Glomerular visceral epithelial cell (primary cell): Measurements from ENCODE around the gene COL20A1.

ENCODE experiments used
- DNase-seq: peaks from one replicate; pipeline ENCODE4 v3.0.0-alpha.2; 2016; ENCODE audit errors: extremely low spot score

COL20A1 gene

GRCh38 chr20:63347950-63348827, 55.2 kb downstream of the COL20A1 start:
- DNase-seq, result no peak

DNA sequence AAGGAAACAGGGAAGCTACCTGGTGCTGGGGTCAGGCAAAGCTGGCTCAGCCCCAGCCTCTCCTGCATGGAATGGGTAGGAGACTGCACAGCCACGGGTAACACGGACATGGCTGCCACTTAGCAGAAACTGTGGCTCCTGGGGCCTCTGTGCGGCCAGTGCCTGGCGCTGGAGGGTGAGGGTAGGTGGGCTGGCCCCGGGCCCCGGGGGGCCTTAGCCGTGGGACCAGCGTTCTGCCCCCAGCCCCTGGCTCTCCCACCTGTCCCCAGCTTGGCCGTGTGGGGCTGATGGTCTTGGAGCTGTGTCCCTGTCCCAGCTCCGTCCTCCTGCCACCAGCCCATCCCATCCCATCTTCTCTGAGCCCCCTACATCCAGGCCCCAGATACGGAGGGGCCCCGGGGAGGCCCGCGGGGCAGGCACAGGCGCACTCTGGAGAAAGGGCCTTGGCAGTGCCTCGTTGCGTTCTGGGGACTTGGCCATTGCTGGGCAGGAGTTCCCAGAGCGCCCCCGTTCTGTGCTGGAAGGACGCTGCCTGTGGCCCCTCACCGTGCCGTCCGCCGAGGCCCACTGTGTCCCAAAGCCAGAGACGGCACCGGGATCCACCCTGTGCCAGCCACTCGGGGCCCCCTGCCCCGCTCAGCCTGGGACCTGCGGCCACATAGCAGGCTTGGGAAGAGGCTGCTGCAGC, 56.0 kb downstream of the COL20A1 start:
- no peak for DNase-seq

DNA sequence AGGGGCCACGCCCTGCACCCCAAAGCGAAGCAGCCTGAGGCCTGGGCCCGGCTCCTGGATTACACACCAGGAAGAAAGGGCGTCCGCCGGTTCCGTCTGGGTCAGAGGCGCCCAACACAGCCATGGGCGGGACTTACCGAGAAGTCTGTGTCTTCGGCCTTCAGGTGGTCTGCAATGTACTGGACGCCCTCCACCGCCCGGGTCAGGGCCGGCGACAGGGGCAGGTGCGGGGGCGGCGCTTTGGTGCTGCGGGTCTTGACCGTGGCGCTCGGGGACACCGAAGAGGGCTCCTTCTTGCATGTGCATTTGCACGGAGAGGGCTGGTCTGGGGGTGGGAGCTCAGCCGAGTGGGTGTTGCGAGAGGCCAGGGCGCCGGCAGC, 56.5 kb downstream of the COL20A1 start:
- DNase-seq, result no peak

DNA sequence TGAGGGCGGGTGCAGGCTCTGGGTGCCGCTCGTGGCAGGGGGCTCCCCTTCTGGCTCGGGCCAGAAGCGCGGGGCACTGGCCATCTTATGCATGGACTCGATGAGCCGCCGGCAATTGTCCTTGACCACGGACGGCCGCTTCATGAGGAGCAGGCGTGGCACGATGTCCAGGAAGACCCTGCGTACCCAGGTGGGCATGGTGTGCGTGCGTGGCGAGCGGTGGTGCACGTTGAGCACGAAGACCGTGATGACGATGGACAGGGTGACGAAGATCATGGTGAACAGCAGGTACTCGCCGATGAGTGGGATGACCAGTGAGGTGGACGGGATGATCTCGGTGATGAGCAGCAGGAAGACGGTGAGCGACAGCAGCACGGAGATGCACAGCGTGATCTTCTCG, 57.2 kb downstream of the COL20A1 start:
- DNase-seq, result no peak

GRCh38 chr20:63350597-63351325, 57.8 kb downstream of the COL20A1 start:
- DNase-seq, result no peak

DNA sequence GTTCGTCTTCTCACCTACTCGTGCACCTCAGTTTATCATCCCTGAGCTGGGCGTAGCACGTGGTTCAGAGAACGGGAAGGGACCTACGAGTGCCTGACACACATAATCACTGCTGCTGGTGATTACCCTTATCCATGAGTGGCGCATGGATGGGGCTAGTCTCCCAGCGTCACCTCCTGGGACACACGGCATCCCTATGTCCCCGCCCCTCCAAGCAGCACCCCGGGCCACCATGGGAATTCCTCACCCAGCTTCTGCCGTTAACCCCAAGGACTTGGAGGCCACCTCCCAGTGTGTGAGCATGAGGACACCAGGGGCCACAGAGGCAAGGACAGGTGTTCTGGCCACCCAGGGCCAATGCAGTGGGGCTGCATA, 58.3 kb downstream of the COL20A1 start:
- no peak for DNase-seq

- DNase-seq, result no peak
Measured at GRCh38 chr20:63351811-63352591, 59.0 kb downstream of the COL20A1 start.

- no peak for DNase-seq
Measured at GRCh38 chr20:63352811-63353221, 59.8 kb downstream of the COL20A1 start.

DNA sequence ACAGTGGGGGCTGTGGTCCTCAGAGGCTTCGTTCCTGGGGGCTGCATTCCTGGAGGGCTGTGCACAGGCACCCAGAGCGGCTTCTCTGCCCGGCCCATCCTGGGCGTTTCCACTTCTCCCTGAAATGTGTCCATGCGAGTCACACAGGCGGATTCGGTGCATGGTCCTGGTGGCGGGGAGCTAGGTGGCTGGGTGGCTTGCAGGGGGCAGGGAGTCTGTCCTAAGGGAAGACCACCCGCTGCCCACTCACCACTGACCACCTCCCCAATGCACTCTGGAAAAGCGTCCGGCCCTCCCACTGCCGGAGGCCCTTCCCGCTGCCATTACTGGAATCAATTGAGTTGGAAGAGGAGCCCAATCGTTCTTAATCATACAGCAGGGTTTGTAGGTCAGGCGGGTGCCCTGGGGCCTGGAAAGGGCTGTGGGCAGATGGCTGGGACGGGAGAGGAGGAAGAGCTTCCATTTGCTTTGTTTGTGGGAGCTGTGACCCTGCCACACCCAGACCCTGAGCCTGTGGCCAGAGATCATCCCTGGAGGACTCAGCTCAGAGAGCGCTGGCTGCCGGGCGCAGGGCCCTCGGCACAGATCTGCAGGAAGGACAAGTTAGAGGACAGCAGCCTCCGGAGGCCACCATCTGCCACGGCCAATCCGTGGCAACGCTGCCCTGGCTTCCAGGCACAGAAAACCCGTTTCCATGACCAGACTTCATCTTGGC, 61.8 kb downstream of the COL20A1 start:
- no peak for DNase-seq

DNA sequence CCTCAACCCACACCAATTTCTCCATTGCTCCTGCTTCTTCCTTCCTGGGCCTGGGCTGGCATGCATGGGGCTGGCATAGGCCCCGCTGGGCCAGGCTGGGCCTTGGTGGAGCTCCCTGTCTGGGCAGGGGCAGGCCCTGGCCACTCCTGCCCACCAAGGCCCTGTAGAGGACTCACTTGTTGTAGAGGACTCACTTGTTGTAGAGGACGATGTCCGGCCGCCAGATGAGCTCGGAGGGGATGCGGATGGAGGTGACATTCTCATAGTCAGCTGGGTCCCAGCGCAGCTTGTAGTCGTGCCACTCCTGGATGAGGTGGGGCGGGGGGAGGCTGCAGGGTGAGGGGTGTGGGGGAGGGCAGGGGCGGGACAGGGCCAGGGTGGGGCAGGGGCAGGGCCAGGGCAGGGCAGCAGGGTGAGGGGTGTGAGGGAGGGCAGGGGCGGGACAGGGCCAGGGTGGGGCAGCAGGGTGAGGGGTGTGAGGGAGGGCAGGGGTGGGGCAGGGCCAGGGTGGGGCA, 62.9 kb downstream of the COL20A1 start:
- no peak for DNase-seq

GRCh38 chr20:63356511-63356910, 63.5 kb downstream of the COL20A1 start:
- DNase-seq, result no peak

GRCh38 chr20:63356931-63357879, 64.2 kb downstream of the COL20A1 start:
- no peak for DNase-seq

- no peak for DNase-seq
Measured at GRCh38 chr20:63357921-63358905, 65.2 kb downstream of the COL20A1 start.

DNA sequence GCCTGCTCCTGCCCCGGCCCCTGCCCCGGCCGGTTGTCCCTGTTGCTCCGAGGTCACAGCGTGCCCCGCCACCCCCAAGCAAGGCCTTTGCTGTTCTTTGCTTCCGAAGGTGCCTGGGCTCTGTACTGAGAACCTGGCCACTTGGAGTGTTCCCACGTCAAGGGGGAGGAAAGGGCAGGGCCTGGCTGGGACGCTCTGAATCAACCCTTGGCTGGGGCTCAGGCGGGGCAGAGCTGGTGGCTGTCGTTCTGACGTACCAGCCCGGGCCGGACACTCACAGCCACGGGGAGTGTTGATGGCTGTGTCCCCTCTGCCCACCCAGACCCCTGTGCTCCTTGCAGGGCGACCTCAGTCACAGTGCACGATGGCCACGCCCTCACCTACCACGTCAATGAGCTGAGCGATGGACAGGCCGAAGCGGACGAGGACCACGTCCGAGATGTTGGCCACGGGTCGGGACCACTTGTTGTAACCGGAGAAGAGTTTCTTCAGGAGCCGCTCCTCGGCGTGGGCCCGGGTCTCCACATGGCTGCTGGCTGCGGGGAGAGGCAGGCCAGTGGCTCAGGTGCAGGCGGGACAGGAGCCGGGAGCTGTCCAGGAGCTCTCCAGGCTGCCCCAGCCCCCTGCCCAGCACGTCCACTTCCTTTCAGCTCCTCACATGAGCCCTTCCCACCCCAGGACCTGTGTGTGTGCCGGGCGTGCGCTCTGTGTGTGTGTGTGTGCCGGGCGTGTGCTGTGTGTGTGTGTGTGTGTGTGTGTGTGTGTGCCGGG, 66.4 kb downstream of the COL20A1 start:
- DNase-seq, result no peak

DNA sequence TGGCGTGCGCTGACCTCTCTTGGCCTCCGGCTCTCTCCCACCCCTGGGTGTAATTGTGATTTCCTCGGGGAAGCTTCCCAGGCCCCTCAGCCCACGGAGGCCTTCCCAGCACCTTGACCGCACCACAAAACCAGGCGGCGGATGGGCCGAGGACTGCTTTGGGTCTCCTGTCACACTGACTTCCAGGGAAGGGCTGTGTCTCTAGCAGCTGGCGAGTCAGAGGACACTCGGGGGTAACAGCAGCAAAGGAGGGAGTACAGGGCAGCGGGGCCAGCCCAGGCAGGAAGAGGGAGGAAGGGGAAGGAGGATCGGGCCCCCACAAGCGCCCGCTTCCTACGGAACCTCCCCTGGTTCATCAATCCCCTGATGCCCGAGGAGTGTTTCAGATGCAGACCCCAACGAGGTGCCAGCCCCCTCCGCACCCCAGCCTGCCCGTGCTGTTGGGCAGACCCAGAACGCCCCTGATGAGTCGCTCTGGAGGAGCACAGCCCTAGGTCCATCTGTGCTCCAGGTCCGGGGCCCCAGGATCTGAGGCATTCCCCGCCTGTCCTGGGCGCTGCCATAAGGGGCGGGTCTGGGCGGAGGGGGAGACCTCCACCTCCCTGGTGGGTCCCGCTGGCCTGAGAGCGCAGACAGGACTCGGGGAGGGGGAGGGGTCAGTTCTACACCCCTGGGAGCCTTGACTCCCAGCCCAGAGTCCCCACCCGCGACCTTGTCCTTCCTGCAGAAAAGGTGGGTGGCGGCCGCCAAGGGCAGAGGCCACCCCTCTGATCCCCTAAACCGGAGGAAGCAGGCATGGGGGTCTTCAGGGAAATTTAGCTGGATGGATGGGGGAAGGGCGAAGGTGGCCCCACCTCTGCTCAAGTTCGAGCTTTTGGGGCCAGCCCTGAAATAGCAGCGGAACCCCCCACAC, 67.2 kb downstream of the COL20A1 start:
- DNase-seq, result no peak

DNA sequence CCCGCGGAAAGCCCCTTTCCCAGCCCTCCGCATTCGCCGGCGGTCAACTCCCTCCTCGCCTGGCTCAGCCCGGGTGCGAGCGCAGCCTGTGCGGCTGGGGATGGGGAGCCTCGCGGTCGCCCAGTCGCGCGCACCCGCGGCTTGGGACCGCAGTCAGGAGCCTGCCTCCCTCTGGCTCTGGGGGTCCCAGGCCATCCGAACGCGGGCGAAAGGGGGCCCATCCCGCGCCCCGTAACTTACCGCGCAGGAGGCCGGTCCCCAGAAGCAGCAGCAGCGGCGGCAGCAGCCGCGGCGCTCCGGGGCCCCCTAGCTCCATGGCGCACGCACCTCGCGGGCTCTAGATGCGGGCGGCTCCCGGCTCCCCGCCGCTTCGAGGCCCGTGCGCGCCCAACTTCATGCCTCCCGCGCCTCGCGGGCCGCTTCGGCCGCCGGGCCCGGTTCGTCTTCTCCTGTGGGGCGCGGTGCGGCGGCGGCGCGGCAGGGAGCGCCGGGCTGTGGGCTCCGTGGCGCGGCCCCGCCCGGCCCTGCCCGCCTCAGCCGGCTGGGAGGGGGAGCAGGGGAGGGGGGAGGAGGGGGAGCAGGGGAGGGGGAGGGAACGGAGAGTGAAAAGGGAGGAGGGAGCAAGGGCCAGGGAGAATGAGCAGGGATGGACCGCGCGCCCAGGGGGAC, 68.0 kb downstream of the COL20A1 start, which contains the start of gene CHRNA4:
TSS of gene CHRNA4 (minus strand) at position 500 of the 669 bp plus-strand sequence. CDS start at position 316, 184 bp downstream.
- no peak for DNase-seq
